HCT116 (cell line): ENCODE measurements around the gene PIWIL4.

Experiments used
- CTCF ChIP-seq, 3 experiments: fragments of 200-600 bp in 1 of 3; sonication (generic) in 1 of 3; IDR thresholded peaks in 2 of 3; conservative IDR thresholded peaks in 1 of 3; 2 replicates each; pipeline ENCODE4 v1.5.1; 2012 to 2017; ENCODE audit warnings: low read depth in 2 of 3, low read length in 2 of 3, antibody characterized with exemption in 1 of 3, borderline replicate concordance in 1 of 3, control low read depth in 1 of 3, mild to moderate bottlenecking in 1 of 3, mixed read lengths in 1 of 3, mixed run types in 1 of 3, moderate library complexity in 1 of 3; ENCODE audit not compliant: insufficient read depth in 1 of 3
- POLR2A ChIP-seq: IDR thresholded peaks from 2 replicates; pipeline ENCODE4 v1.7.0; 2011; ENCODE audit warnings: borderline replicate concordance; ENCODE audit not compliant: insufficient read depth, insufficient read length; ENCODE audit errors: extremely low read depth
- POLR2AphosphoS5 ChIP-seq: IDR thresholded peaks from 2 replicates; pipeline ENCODE4 v1.6.1; 2011; ENCODE audit warnings: mild to moderate bottlenecking, low read depth, low read length, moderate library complexity
- RAD21 ChIP-seq: IDR thresholded peaks from 2 replicates; pipeline ENCODE4 v1.6.1; 2012; ENCODE audit warnings: low read depth, mild to moderate bottlenecking
- SP1 ChIP-seq: IDR thresholded peaks from 2 replicates; pipeline ENCODE4 v1.6.1; 2012; ENCODE audit warnings: low read depth

- TF ChIP-seq POLR2A, result no peak
- TF ChIP-seq CTCF (IDR thresholded peaks at IDR 0.05 in 2 of 3, conservative IDR thresholded peaks at IDR 0.05 in 1 of 3; ENCODE audit: borderline replicate concordance in 1 of 3, insufficient read depth in 1 of 3, low read depth in 2 of 3, low read length in 2 of 3), result no peak
- TF ChIP-seq RAD21, result no peak
- no peak for TF ChIP-seq POLR2AphosphoS5
- no peak for TF ChIP-seq SP1
Measured at GRCh38 chr11:94550513-94550912, 16.7 kb upstream of the PIWIL4 start.
